ENCODE data around the gene DNAJC5. TPM values are rescaled to one million over a fixed set of nuclear protein-coding genes. Genes with fewer than 3 reads are reported as not detected.

Gene DNAJC5
- total and polyA plus RNA-seq, 9 of the 15 experiments (the other 6 are each of a cell fraction or from before 2014, with no cell fraction given), result 0.95 to 42.8 (median 23.4) TPM

- TF ChIP-seq L3MBTL2 (IDR thresholded peaks at IDR 0.05) (no peak; the same call in 1 of the 2 replicates), ZNF57 (CRISPR knock-in tag; IDR thresholded peaks at IDR 0.05) (no peak), ZNF778 (CRISPR knock-in tag; IDR thresholded peaks at IDR 0.05) (no peak), ZNF830 (CRISPR knock-in tag; IDR thresholded peaks at IDR 0.05) (no peak), POLR2G (IDR thresholded peaks at IDR 0.05; ENCODE audit: low read depth, low read length) (peak; percentile 66), ZNF75A (CRISPR knock-in tag; IDR thresholded peaks at IDR 0.05) (no peak), ELF4 (CRISPR knock-in tag; IDR thresholded peaks at IDR 0.05) (no peak), E2F3 (CRISPR knock-in tag; IDR thresholded peaks at IDR 0.05) (no peak), RBBP5 (IDR thresholded peaks at IDR 0.05; ENCODE audit: borderline replicate concordance, insufficient read depth, low read length, poor library complexity, severe bottlenecking) (no peak), ZNF764 (CRISPR knock-in tag; IDR thresholded peaks at IDR 0.05; ENCODE audit: low read depth) (no peak), HMGN3 (IDR thresholded peaks at IDR 0.05; ENCODE audit: borderline replicate concordance, extremely low read depth, insufficient read length, low read depth, low read length) (peak; percentile 74), MYNN (IDR thresholded peaks at IDR 0.05) (no peak), MYNN (CRISPR knock-in tag; IDR thresholded peaks at IDR 0.05) (no peak), ZNF354B (CRISPR knock-in tag; IDR thresholded peaks at IDR 0.05) (no peak)
- TF ChIP-seq, protein P1, sequence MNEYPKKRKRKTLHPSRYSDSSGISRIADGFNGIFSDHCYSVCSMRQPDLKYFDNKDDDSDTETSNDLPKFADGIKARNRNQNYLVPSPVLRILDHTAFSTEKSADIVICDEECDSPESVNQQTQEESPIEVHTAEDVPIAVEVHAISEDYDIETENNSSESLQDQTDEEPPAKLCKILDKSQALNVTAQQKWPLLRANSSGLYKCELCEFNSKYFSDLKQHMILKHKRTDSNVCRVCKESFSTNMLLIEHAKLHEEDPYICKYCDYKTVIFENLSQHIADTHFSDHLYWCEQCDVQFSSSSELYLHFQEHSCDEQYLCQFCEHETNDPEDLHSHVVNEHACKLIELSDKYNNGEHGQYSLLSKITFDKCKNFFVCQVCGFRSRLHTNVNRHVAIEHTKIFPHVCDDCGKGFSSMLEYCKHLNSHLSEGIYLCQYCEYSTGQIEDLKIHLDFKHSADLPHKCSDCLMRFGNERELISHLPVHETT (CRISPR knock-in tag; conservative IDR thresholded peaks at IDR 0.05 in 1 of 2, IDR thresholded peaks at IDR 0.05 in 1 of 2), result peak in 1 of 2 experiments; percentile 91; a peak in 2 of 4 replicates
- TF ChIP-seq, protein P2, sequence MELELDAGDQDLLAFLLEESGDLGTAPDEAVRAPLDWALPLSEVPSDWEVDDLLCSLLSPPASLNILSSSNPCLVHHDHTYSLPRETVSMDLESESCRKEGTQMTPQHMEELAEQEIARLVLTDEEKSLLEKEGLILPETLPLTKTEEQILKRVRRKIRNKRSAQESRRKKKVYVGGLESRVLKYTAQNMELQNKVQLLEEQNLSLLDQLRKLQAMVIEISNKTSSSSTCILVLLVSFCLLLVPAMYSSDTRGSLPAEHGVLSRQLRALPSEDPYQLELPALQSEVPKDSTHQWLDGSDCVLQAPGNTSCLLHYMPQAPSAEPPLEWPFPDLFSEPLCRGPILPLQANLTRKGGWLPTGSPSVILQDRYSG (tag; conservative IDR thresholded peaks at IDR 0.05; ENCODE audit: low read depth), result no peak
- TF ChIP-seq, protein P3, sequence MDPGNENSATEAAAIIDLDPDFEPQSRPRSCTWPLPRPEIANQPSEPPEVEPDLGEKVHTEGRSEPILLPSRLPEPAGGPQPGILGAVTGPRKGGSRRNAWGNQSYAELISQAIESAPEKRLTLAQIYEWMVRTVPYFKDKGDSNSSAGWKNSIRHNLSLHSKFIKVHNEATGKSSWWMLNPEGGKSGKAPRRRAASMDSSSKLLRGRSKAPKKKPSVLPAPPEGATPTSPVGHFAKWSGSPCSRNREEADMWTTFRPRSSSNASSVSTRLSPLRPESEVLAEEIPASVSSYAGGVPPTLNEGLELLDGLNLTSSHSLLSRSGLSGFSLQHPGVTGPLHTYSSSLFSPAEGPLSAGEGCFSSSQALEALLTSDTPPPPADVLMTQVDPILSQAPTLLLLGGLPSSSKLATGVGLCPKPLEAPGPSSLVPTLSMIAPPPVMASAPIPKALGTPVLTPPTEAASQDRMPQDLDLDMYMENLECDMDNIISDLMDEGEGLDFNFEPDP (CRISPR knock-in tag; IDR thresholded peaks at IDR 0.05), result no peak
- TF ChIP-seq, protein P4, sequence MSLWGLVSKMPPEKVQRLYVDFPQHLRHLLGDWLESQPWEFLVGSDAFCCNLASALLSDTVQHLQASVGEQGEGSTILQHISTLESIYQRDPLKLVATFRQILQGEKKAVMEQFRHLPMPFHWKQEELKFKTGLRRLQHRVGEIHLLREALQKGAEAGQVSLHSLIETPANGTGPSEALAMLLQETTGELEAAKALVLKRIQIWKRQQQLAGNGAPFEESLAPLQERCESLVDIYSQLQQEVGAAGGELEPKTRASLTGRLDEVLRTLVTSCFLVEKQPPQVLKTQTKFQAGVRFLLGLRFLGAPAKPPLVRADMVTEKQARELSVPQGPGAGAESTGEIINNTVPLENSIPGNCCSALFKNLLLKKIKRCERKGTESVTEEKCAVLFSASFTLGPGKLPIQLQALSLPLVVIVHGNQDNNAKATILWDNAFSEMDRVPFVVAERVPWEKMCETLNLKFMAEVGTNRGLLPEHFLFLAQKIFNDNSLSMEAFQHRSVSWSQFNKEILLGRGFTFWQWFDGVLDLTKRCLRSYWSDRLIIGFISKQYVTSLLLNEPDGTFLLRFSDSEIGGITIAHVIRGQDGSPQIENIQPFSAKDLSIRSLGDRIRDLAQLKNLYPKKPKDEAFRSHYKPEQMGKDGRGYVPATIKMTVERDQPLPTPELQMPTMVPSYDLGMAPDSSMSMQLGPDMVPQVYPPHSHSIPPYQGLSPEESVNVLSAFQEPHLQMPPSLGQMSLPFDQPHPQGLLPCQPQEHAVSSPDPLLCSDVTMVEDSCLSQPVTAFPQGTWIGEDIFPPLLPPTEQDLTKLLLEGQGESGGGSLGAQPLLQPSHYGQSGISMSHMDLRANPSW (CRISPR knock-in tag; IDR thresholded peaks at IDR 0.05), result no peak
Observed at GRCh38 chr20:63894358-63895201, at the start of gene DNAJC5 (continued).
